H1 (cell line): Measurements from ENCODE around the gene TMEM161B. TPM values are rescaled to one million over a fixed set of nuclear protein-coding genes. Genes with fewer than 3 reads are reported as not detected.

ENCODE experiments used
- CTCF ChIA-PET: fragments of 300-600 bp; sonication (Branson Sonifier 250); formaldehyde crosslinking; loops from one replicate; lab custom pipeline; 2021; ENCODE audit not compliant: partially characterized antibody; lab: Charles Lee
- POLR2A ChIA-PET: fragments of 300-600 bp; sonication (Branson Sonifier 250); formaldehyde crosslinking; loops from one replicate; lab custom pipeline; 2021; ENCODE audit warnings: inconsistent platforms; ENCODE audit not compliant: partially characterized antibody; lab: Charles Lee
- DNase-seq, 2 experiments: peaks; one replicate each; pipeline versions ENCODE4 v3.0.0 to v3.0.0-alpha.2; 2010 to 2022; ENCODE audit warnings: low spot score in 2 of 2, low read depth in 1 of 2, mixed read lengths in 1 of 2
- FAIRE-seq: peaks from 2 replicates; lab custom pipeline; 2011; peaks lifted over from hg19 to GRCh38; lab: Jason Lieb, UNC
- H2AFZ ChIP-seq: 2 replicates; pipeline ENCODE4 v1.8.1; 2012; ENCODE audit warnings: low read length, inconsistent platforms
- H2AK5ac ChIP-seq: 2 replicates; pipeline ENCODE4 v1.6.1; 2013; ENCODE audit warnings: low read depth, low read length
- H2BK120ac ChIP-seq: replicated peaks from 2 replicates; pipeline ENCODE3; 2013; ENCODE audit warnings: low read depth, low read length, inconsistent platforms
- H2BK12ac ChIP-seq: 2 replicates; pipeline ENCODE4 v1.6.1; 2013; ENCODE audit warnings: low read depth, low read length
- H2BK15ac ChIP-seq: 2 replicates; pipeline ENCODE4 v1.6.1; 2013; ENCODE audit warnings: low read length
- H2BK20ac ChIP-seq: 2 replicates; pipeline ENCODE4 v1.6.1; 2013; ENCODE audit warnings: low read length
- H2BK5ac ChIP-seq: 2 replicates; pipeline ENCODE4 v1.6.1; 2013; ENCODE audit warnings: low read depth, low read length
- H3K14ac ChIP-seq: 2 replicates; pipeline ENCODE4 v1.6.1; 2013; ENCODE audit warnings: inconsistent platforms; ENCODE audit not compliant: insufficient read length
- H3K18ac ChIP-seq: 2 replicates; pipeline ENCODE4 v1.6.1; 2013; ENCODE audit warnings: low read length; ENCODE audit errors: extremely low read depth
- H3K23ac ChIP-seq: 2 replicates; pipeline ENCODE4 v1.6.1; 2013; ENCODE audit warnings: inconsistent platforms; ENCODE audit not compliant: insufficient read length
- H3K23me2 ChIP-seq: 2 replicates; pipeline ENCODE4 v1.6.1; 2013; ENCODE audit warnings: low read depth, low read length
- H3K27ac ChIP-seq: 2 replicates; pipeline ENCODE4 v1.6.1; 2011; ENCODE audit warnings: low read depth, low read length, inconsistent platforms
- H3K27me3 ChIP-seq, 4 experiments: replicated peaks in 1 of 4; 1 replicate in 1 of 4; 2 replicates in 3 of 4; pipeline versions ENCODE4 v1.6.1 to v1.8.1; 2011 to 2013; ENCODE audit warnings: low read length in 3 of 4, mild to moderate bottlenecking in 3 of 4, inconsistent platforms in 2 of 4, mixed read lengths in 2 of 4, moderate library complexity in 1 of 4; ENCODE audit not compliant: control insufficient read depth in 3 of 4, insufficient read depth in 3 of 4; ENCODE audit errors: extremely low read depth in 1 of 4
- H3K36me3 ChIP-seq, 4 experiments: 2 replicates each; pipeline versions ENCODE4 v1.6.1 to v1.8.1; 2011 to 2013; ENCODE audit warnings: mild to moderate bottlenecking in 4 of 4, low read length in 3 of 4, moderate library complexity in 2 of 4, control low read depth in 1 of 4, inconsistent platforms in 1 of 4; ENCODE audit not compliant: insufficient read depth in 4 of 4, control insufficient read depth in 2 of 4
- H3K4ac ChIP-seq: replicated peaks from 2 replicates; pipeline ENCODE3; 2013; ENCODE audit warnings: low read length, low read depth, mixed read lengths, inconsistent platforms; ENCODE audit not compliant: insufficient read length
- H3K4me1 ChIP-seq, 4 experiments: replicated peaks in 1 of 4; 1 replicate in 1 of 4; 2 replicates in 3 of 4; pipeline versions ENCODE4 v1.6.1 to v1.8.1; 2011 to 2013; ENCODE audit warnings: low read length in 3 of 4, inconsistent platforms in 2 of 4, mixed read lengths in 1 of 4; ENCODE audit not compliant: insufficient read depth in 4 of 4, control insufficient read depth in 3 of 4
- H3K4me2 ChIP-seq, 2 experiments: 2 replicates each; pipeline versions ENCODE4 v1.6.1 to v1.8.1; 2011 to 2013; ENCODE audit warnings: low read depth in 2 of 2, low read length in 2 of 2, control low read depth in 1 of 2, inconsistent platforms in 1 of 2, mild to moderate bottlenecking in 1 of 2; ENCODE audit not compliant: insufficient read depth in 1 of 2
- H3K4me3 ChIP-seq, 4 experiments: fragments of 200-600, 300-600 bp in 1 of 4; sonication (generic), shearing (Covaris generic), sonication (Bioruptor Twin) in 1 of 4; 2 replicates each; pipeline versions ENCODE4 v1.5.1 to v1.8.1; 2011 to 2016; ENCODE audit warnings: low read length in 4 of 4, low read depth in 3 of 4, control low read depth in 2 of 4, inconsistent platforms in 2 of 4, mild to moderate bottlenecking in 2 of 4, mixed read lengths in 1 of 4, moderate library complexity in 1 of 4; ENCODE audit not compliant: insufficient read depth in 2 of 4; ENCODE audit errors: extremely low read depth in 1 of 4
- H3K56ac ChIP-seq: replicated peaks from 2 replicates; pipeline ENCODE3; 2013; ENCODE audit warnings: low read depth, mild to moderate bottlenecking, mixed read lengths, low read length, inconsistent platforms; ENCODE audit not compliant: insufficient read length
- H3K79me1 ChIP-seq: 2 replicates; pipeline ENCODE4 v1.6.1; 2013; ENCODE audit warnings: low read depth, low read length, control low read depth
- H3K79me2 ChIP-seq, 2 experiments: 2 replicates each; pipeline versions ENCODE4 v1.6.1 to v1.8.1; 2012 to 2013; ENCODE audit warnings: low read length in 2 of 2, mild to moderate bottlenecking in 2 of 2, inconsistent platforms in 1 of 2; ENCODE audit not compliant: insufficient read depth in 2 of 2, control insufficient read depth in 1 of 2
- H3K9ac ChIP-seq, 4 experiments: replicated peaks in 1 of 4; 1 replicate in 1 of 4; 2 replicates in 3 of 4; pipeline versions ENCODE4 v1.6.1 to v1.8.1; 2011 to 2013; ENCODE audit warnings: low read depth in 3 of 4, low read length in 3 of 4, control low read depth in 2 of 4, mild to moderate bottlenecking in 2 of 4, moderate library complexity in 2 of 4, inconsistent platforms in 1 of 4; ENCODE audit errors: extremely low read depth in 1 of 4
- H3K9me3 ChIP-seq, 2 experiments: 2 replicates each; pipeline versions ENCODE4 v1.6.1 to v1.8.1; 2012 to 2013; ENCODE audit warnings: mild to moderate bottlenecking in 2 of 2, moderate library complexity in 2 of 2, control low read depth in 1 of 2, inconsistent platforms in 1 of 2, low read depth in 1 of 2, low read length in 1 of 2, mixed read lengths in 1 of 2; ENCODE audit not compliant: insufficient read depth in 2 of 2
- H4K20me1 ChIP-seq, 2 experiments: replicated peaks in 1 of 2; 2 replicates each; pipeline versions ENCODE3 to v1.8.1; 2011 to 2013; ENCODE audit warnings: inconsistent platforms in 2 of 2, low read length in 2 of 2, mild to moderate bottlenecking in 1 of 2; ENCODE audit not compliant: insufficient read depth in 2 of 2, control insufficient read depth in 1 of 2
- H4K5ac ChIP-seq: 2 replicates; pipeline ENCODE4 v1.6.1; 2013; ENCODE audit warnings: low read length, low read depth, mixed read lengths, inconsistent platforms; ENCODE audit not compliant: insufficient read length
- H4K8ac ChIP-seq: 2 replicates; pipeline ENCODE4 v1.8.0; 2013; ENCODE audit warnings: mild to moderate bottlenecking, moderate library complexity, low read length, inconsistent platforms; ENCODE audit not compliant: insufficient read depth; ENCODE audit errors: extremely low read depth
- H4K91ac ChIP-seq: replicated peaks from 2 replicates; pipeline ENCODE3; 2013; ENCODE audit warnings: low read length, mixed read lengths, inconsistent platforms; ENCODE audit not compliant: insufficient read length
- BACH1 ChIP-seq: IDR thresholded peaks from 2 replicates; pipeline ENCODE4 v1.6.1; 2012; ENCODE audit warnings: low read length, improper control_type of control experiment
- CTBP2 ChIP-seq: IDR thresholded peaks from 2 replicates; pipeline ENCODE4 v1.7.0; 2011; ENCODE audit warnings: borderline replicate concordance, mild to moderate bottlenecking, moderate library complexity, mixed read lengths, low read length; ENCODE audit not compliant: insufficient read depth, insufficient read length
- EP300 ChIP-seq, 2 experiments: IDR thresholded peaks; 1 replicate in 1 of 2; 2 replicates in 1 of 2; pipeline ENCODE4 v1.6.1; 2011 to 2012; ENCODE audit warnings: low read depth in 2 of 2, low read length in 2 of 2, mild to moderate bottlenecking in 2 of 2, borderline replicate concordance in 1 of 2, inconsistent platforms in 1 of 2, moderate library complexity in 1 of 2
- GABPA ChIP-seq: IDR thresholded peaks from 2 replicates; pipeline ENCODE4 v1.6.1; 2011; ENCODE audit warnings: mild to moderate bottlenecking, low read length, moderate library complexity, borderline replicate concordance; ENCODE audit not compliant: insufficient read depth
- NRF1 ChIP-seq: IDR thresholded peaks from 2 replicates; pipeline ENCODE4 v1.6.1; 2011; ENCODE audit warnings: mild to moderate bottlenecking, low read depth, low read length, improper control_type of control experiment
- POLR2A ChIP-seq, 2 experiments: IDR thresholded peaks; 1 replicate in 1 of 2; 2 replicates in 1 of 2; pipeline ENCODE4 v1.6.1; 2011; ENCODE audit warnings: low read depth in 2 of 2, low read length in 2 of 2, mild to moderate bottlenecking in 2 of 2; ENCODE audit errors: control extremely low read depth in 1 of 2
- RXRA ChIP-seq: IDR thresholded peaks from 2 replicates; pipeline ENCODE4 v1.6.1; 2011; ENCODE audit warnings: low read depth, mild to moderate bottlenecking, low read length, moderate library complexity; ENCODE audit not compliant: insufficient read depth
- WGBS, 2 experiments: shearing (Covaris generic) in 1 of 2; methylation state at CpG; one replicate each; pipeline versions ENCODE4 v1.1.6 to v1.1.7; 2013 to 2015; ENCODE audit warnings: low lambda C conversion rate in 2 of 2, mixed read lengths in 2 of 2, inconsistent platforms in 1 of 2, low coverage in 1 of 2, missing lambda C conversion rate in 1 of 2; ENCODE audit not compliant: insufficient replicate concordance in 2 of 2, insufficient coverage in 1 of 2, insufficient read length in 1 of 2; ENCODE audit errors: extremely low coverage in 1 of 2, missing lambda C conversion rate in 1 of 2; 5-methylcytosine and 5-hydroxymethylcytosine counted together
- polyA plus RNA-seq, 7 experiments: library from polyadenylated mRNA; depleted of rRNA in 3 of 7; stranded (reverse) in 5 of 7; unstranded in 2 of 7; fragments of >200 nt in 5 of 7; fragments of 200-250 nt in 2 of 7; gene quantifications; 1 replicate in 5 of 7; 2 replicates in 1 of 7; 4 replicates in 1 of 7; pipeline versions ENCODE4 v1.2.1 to v1.2.3, GENCODE V29; 2011 to 2013; ENCODE audit warnings: missing spikeins in 2 of 7, mixed read lengths in 2 of 7
- total RNA-seq: library from RNA; stranded (reverse); fragmentation: NEBNext Ultra II Directional; extraction: Animal tissue kit (Norgen Biotek cat#: 25700); gene quantifications from 2 replicates; pipeline ENCODE4 v1.2.1, GENCODE V29; 2021
- TF ChIP-seq, protein P1 (sequence below): IDR thresholded peaks from 2 replicates; pipeline ENCODE4 v1.6.1; 2011; ENCODE audit warnings: low read length, improper control_type of control experiment

Gene TMEM161B
- total and polyA plus RNA-seq, 2 of the 8 experiments (the other 6 are each of a cell fraction or from before 2014, with no cell fraction given): 7.4 to 13.8 TPM

DNA sequence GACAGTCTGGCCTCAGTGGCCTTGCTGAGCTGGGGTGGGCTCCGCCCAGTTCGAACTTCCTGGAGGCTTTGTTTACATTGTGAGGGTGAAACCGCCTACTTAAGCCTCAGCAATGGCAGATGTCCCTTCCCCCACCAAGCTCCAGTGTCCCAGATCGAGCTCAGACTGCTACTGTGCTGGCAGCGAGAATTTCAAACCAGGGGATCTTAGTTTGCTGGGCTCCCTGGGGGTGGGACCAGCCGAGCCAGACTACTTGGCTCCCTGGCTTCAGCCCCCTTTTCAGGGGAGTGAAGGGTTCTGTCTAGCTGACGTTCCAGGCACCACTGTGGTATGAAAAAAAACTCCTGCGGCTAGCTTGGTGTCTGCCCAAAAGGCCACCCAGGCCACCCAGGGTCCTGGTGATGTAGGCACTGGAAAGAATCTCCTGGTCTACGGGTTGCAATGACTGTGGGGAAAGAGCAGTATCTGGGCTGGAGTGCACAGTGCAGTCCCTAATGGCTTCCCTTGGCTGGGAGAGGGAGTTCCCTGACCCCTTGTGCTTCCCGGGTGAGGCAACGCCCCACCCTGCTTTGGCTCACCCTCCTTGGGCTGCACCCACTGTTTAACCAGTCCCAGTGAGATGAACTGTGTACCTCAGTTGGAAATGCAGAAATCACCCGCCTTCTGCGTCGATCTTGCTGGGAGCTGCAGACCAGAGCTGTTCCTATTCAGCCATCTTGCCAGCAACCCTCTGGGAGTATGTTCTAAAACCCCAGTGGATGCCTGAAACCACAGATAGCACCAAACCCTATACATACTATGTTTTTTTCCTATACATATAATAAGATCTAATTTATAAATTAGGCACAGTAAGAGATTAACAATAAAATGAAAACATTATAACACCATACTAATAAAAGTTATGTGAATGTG, 95.5 kb downstream of the TMEM161B start:
- Histone ChIP-seq H4K5ac (no peak overlapping the region), H3K79me2 (no peaks in the 10 kb centered on the region), H2BK12ac (peak overlapping the region; percentile 94; the same call in 1 of the 2 replicates), H4K8ac (peak overlapping the region; percentile 80), H2BK15ac (peak overlapping the region; percentile 88; the same call in 1 of the 2 replicates), H3K27me3 (no peaks in the 10 kb centered on the region), H3K23ac (no peak overlapping the region), H2BK5ac (peak overlapping the region; percentile 24; the same call in 1 of the 2 replicates), H2BK20ac (no peak overlapping the region), H3K4me3 (no peak overlapping the region), H2BK120ac (peak overlapping the region; percentile 61), H3K14ac (no peak overlapping the region), H3K56ac (no peak overlapping the region), H3K18ac (peak overlapping the region; percentile 62), H2AFZ (peak overlapping the region; percentile 98), H3K9me3 (peaks cover 0 to 12% of the 10 kb centered on the region in 2 experiments; a peak in 2 of 4 replicates), H3K9ac (no peak overlapping the region), H3K4ac (no peak overlapping the region), H3K79me1 (no peaks in the 10 kb centered on the region), H3K4me2 (peak overlapping the region in 1 of 2 experiments; percentile 17; a peak in 1 of 4 replicates), H3K4me1 (peaks cover 0 to 5% (median 3%) of the 10 kb centered on the region in 4 experiments; a peak in 5 of 7 replicates), H4K20me1 (no peaks in the 10 kb centered on the region), H3K23me2 (no peaks in the 10 kb centered on the region), H3K36me3 (no peaks in the 10 kb centered on the region), H4K91ac (no peak overlapping the region), H2AK5ac (no peak overlapping the region), H3K27ac (peak overlapping the region; percentile 63; the same call in 1 of the 2 replicates)
- DNase-seq (no peak), FAIRE-seq (no peak)
- ChIA-PET POLR2A (interaction anchor here (1.1 kb wide), 1 partner anchor 16 kb away, joined by 4 read pairs; no protein-coding TSS in a partner anchor), CTCF (interaction anchor here (0.9 to 2.1 kb wide), 4 partner anchors 11 to 27 kb away, joined by 3 to 10 read pairs (median 4); no protein-coding TSS in a partner anchor)
- 81% methylated on average over 10 of the region's 14 CpGs; no CpG with 5 or more reads in 1 of the 2 experiments for WGBS, 2 experiments
- TF ChIP-seq GABPA: no peak
- TF ChIP-seq BACH1: no peak
- TF ChIP-seq, protein P1, sequence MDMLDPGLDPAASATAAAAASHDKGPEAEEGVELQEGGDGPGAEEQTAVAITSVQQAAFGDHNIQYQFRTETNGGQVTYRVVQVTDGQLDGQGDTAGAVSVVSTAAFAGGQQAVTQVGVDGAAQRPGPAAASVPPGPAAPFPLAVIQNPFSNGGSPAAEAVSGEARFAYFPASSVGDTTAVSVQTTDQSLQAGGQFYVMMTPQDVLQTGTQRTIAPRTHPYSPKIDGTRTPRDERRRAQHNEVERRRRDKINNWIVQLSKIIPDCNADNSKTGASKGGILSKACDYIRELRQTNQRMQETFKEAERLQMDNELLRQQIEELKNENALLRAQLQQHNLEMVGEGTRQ: no peak
- no peak for TF ChIP-seq CTBP2
- no peak for TF ChIP-seq RXRA
- TF ChIP-seq NRF1: no peak
- 0 out of 3 replicates have a peak, but pooled peaks of 1 of the 2 experiments have one; percentile 27 for TF ChIP-seq POLR2A (IDR thresholded peaks at IDR 0.05; ENCODE audit: control extremely low read depth in 1 of 2, low read depth in 2 of 2, low read length in 2 of 2)
- TF ChIP-seq EP300 (IDR thresholded peaks at IDR 0.05; ENCODE audit: borderline replicate concordance in 1 of 2, low read depth in 2 of 2, low read length in 2 of 2): no peak
